ENCODE results near the gene MLLT3. TPM values are rescaled to one million over a fixed set of nuclear protein-coding genes. Genes with fewer than 3 reads are reported as not detected.

MLLT3 gene
- total RNA-seq, 1 donor from 2014 or later, result 53.7 TPM

DNA sequence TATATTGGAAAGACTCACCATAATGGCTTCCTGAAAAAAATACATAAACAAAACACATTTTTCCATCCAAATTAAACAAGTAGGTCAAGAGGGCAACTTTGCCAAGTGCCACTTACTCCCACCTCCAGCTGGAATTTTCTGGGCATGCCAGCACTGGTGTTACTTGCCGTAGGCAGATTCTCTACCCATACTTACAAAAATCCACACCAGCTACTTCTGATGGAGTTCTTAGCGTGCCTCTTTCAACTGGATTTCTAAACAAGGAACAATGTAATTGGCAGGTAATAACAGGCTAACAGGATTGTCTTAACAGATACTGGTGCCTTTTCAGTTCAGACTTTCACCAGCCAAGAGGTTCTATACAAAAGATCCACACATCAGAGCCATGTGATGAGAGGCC, 301.4 kb downstream of the MLLT3 start:
- no peak overlapping the region for H3K4me3 Mint-ChIP-seq
- H3K27me3 Mint-ChIP-seq (ENCODE audit: low read depth), result no peaks in the 10 kb centered on the region
- TF ChIP-seq, protein P1, sequence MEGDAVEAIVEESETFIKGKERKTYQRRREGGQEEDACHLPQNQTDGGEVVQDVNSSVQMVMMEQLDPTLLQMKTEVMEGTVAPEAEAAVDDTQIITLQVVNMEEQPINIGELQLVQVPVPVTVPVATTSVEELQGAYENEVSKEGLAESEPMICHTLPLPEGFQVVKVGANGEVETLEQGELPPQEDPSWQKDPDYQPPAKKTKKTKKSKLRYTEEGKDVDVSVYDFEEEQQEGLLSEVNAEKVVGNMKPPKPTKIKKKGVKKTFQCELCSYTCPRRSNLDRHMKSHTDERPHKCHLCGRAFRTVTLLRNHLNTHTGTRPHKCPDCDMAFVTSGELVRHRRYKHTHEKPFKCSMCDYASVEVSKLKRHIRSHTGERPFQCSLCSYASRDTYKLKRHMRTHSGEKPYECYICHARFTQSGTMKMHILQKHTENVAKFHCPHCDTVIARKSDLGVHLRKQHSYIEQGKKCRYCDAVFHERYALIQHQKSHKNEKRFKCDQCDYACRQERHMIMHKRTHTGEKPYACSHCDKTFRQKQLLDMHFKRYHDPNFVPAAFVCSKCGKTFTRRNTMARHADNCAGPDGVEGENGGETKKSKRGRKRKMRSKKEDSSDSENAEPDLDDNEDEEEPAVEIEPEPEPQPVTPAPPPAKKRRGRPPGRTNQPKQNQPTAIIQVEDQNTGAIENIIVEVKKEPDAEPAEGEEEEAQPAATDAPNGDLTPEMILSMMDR (conservative IDR thresholded peaks at IDR 0.05), result no peak
- no peak for DNase-seq (ENCODE audit: low read depth, low spot score)
- H3K9me3 Mint-ChIP-seq, result peaks cover 2% of the 10 kb centered on the region
- H3K4me1 Mint-ChIP-seq, result peaks cover 25% of the 10 kb centered on the region
- H3K36me3 Mint-ChIP-seq (ENCODE audit: low read depth), result no peaks in the 10 kb centered on the region
- no peak overlapping the region for H3K27ac Mint-ChIP-seq (ENCODE audit: unreplicated experiment)

DNA sequence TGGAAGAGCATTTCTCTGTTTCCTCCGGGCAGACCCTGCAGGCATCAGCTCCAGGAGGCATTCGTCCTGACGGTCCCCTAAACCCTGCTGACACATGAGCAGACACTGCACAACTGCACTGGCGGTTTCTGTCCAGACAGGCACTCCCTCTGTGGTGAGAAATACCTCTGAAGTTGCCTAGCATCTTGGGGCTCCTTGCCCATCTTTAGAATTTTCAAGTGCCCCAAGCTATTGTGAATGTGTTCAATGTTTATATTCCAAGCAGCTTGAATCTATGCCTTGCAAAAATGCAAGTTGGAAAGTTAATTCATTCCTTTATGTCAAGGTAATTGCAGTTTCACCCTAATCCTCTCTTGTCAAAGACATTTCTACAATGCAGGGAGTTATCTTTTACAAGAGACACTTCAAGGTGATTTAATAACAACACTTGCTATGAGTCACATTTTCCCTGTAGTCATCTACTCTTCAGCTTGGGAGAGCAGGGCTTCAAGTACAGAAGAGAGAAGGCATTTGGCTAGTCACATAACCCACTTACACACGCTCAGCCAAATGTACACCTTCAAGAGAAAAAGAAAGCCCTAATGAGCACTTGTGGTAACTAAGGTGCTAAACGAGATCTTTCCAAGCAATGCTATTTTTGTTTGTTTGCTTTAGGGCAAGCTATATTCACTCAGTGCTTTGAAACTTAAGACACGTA, 302.5 kb downstream of the MLLT3 start:
- TF ChIP-seq, protein P1 (conservative IDR thresholded peaks at IDR 0.05), result no peak
- Mint-ChIP-seq H3K27me3 (ENCODE audit: low read depth) (no peaks in the 10 kb centered on the region), H3K4me1 (peaks cover 20% of the 10 kb centered on the region), H3K27ac (ENCODE audit: unreplicated experiment) (no peak overlapping the region), H3K9me3 (peaks cover 2% of the 10 kb centered on the region), H3K36me3 (ENCODE audit: low read depth) (no peaks in the 10 kb centered on the region), H3K4me3 (no peak overlapping the region)
- DNase-seq (ENCODE audit: low read depth, low spot score), result no peak

- H3K27ac Mint-ChIP-seq (ENCODE audit: unreplicated experiment), result no peak overlapping the region
- no peaks in the 10 kb centered on the region for H3K36me3 Mint-ChIP-seq (ENCODE audit: low read depth)
Measured at GRCh38 chr9:20319241-20319640, 303.1 kb downstream of the MLLT3 start.

DNA sequence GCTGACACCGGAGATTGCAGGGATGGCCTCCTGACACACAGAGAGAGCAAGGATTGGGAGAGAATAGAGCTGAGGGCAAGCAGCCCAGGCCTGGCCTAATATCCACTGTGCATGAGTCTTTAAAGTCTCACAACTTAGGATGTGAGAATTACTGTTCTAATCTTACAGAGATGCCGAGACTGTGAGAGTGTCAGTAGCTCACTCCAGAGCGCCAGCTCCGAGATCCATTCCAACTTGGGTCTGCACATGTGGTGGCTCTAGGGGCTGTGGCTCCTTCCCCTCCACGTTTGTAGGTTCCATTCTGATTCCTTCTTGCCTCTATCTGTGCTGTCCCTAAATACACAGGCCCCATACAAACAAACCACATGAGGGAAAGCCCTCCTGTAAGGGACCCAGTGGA, 304.6 kb downstream of the MLLT3 start:
- TF ChIP-seq, protein P1 (conservative IDR thresholded peaks at IDR 0.05), result no peak
- Mint-ChIP-seq H3K4me1 (peaks cover 15% of the 10 kb centered on the region), H3K9me3 (no peaks in the 10 kb centered on the region), H3K36me3 (ENCODE audit: low read depth) (no peaks in the 10 kb centered on the region), H3K27ac (ENCODE audit: unreplicated experiment) (peak overlapping the region; percentile 24), H3K27me3 (ENCODE audit: low read depth) (no peaks in the 10 kb centered on the region), H3K4me3 (no peak overlapping the region)
- no peak for DNase-seq (ENCODE audit: low read depth, low spot score)

More at GRCh38 chr9:20319241-20319640, 303.1 kb downstream of the MLLT3 start:
- TF ChIP-seq, protein P1 (conservative IDR thresholded peaks at IDR 0.05), result no peak
- DNase-seq (ENCODE audit: low read depth, low spot score), result no peak
- Mint-ChIP-seq H3K4me1 (peaks cover 15% of the 10 kb centered on the region), H3K9me3 (no peaks in the 10 kb centered on the region), H3K4me3 (no peak overlapping the region), H3K27me3 (ENCODE audit: low read depth) (no peaks in the 10 kb centered on the region)

DNA sequence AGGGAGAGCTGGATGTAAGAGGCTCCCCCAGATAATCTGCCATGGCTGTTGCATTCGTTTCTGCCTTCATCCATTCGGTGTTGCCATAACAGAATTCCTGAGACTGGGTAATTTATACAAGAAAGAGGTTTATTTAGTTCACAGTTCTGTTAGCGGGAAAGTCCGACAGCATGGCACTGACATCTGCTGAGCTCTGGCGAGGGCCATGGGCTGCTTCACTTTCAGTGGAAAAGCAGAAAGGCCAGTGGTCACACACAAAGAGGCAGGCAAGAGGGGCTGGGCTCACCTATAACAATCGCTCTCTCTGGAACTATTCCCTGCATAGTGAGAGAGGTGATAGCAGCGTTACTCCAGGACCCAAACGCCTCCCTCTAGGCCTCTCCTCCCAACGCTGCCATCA, 305.9 kb downstream of the MLLT3 start:
- TF ChIP-seq, protein P1 (conservative IDR thresholded peaks at IDR 0.05), result no peak
- Mint-ChIP-seq H3K36me3 (ENCODE audit: low read depth) (no peaks in the 10 kb centered on the region), H3K27ac (ENCODE audit: unreplicated experiment) (no peak overlapping the region), H3K9me3 (peaks cover 2% of the 10 kb centered on the region), H3K4me3 (no peak overlapping the region), H3K27me3 (ENCODE audit: low read depth) (no peaks in the 10 kb centered on the region), H3K4me1 (peaks cover 15% of the 10 kb centered on the region)
- no peak for DNase-seq (ENCODE audit: low read depth, low spot score)

All from neural crest cell (in vitro differentiated cells).